Fibroblast of upper back skin (primary cell): Measurements from ENCODE around the gene INHA.

Experiments
- DNase-seq: peaks from one replicate; pipeline ENCODE4 v3.0.0-alpha.2; 2013

Gene INHA

DNA sequence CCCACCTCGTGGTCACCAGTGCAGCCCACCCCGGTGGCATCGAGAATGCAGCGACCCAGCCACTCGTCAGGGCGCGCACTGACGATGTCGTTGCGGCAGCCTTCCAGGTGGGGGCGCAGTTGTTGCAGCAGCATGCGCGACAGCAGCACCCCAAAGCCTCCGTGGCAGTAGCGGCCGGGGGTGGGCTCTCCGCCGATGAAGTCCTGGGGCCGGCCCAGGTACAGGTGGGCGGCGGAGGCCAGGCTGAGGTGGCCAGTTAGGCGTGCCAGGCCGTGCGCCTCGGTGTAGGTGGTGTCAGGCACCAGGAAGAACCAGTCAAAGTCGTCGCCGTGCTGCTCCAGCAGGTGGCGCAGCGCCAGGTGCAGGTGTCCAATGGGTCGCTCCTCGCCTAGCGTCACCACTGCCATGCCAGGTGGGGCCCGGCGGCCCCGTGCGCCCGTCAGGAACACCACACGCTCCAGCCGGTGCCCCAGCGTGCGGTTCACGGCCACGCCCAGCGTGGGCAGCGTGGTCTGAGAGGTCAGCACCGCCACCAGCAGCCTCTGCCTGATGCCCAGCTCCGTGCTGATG, 30.4 kb upstream of the INHA start:
- peak; percentile 56 for DNase-seq

DNA sequence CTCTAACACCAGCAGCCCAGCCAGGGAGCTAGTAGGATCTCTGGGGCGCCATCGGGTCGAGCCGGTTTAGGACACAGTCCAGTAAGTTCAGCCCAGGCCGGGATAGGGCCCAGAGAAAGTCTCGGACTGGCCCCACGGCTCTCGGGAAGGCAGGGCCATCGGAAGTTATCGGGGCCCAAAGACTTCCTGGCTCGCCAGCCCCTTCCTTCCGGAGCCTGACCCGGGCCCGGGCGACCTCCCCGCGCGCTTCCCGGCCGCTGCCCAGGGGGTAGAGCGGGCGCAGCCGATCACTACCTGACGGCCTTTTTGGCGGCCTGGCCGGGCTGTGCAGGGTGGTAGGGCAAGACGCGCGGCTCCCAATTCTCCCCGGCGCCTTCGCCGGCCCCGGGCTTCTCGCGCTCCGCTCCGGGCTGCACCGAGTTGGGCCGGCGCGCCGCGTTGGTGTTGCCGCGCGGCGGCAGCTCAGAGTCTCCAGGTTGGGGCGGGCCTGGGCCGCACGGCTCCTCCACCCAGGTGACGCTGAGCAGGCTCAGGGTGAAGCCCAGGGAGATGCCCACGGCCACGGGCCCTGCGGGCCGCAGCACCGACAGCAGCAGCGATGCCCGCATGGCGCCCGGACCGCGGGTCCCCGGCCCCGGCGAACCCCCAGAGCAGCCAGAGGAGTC, 29.0 kb upstream of the INHA start:
- DNase-seq = no peak

DNA sequence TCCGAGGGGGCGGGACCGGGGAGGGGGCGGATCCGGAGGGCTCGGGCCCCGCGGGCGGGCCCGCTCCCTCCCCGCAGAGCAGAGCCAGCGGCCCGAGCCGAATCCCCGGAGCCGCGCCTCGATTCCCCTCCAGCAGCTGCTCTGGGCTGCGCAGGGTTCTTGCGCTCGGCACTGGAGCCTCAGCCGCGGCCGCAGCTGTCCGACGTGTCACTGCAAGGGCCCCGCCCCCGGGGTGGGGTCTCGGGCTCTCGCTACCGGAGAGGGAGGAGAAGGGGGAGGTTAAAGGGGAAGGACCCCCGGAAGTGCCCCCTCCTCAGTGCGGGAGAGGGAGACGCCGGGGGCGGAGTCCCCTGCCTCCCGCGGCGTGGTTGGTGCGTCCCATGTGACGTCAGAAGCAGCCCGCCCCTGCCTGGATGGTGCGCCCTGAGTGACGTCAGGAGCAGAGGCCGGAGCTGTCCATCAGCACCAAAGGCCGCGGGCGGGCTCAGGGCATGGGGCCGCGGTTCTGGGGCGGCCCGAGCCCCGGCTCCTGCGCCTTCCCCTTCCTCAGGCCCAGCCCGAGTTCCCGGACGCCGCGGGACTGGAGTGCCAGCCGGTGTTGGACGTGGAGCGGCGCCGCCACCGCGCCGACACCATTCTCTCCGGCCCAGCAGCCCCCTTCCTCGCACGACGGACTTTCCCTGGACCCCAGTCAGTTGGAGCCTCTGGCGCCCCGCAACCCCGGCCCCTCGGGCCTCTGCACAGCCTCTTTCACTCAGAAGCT, 28.3 kb upstream of the INHA start, which contains the start of the genes CHPF and TMEM198:
Gene CHPF (minus strand): TSS at position 214 of the 763 bp plus-strand sequence. CDS start 271 bp downstream, outside the sequence.
Gene TMEM198 (plus strand): TSS at position 433 of the 763 bp plus-strand sequence. CDS start 700 bp downstream, outside the sequence.
- peak; percentile 99 for DNase-seq

DNA sequence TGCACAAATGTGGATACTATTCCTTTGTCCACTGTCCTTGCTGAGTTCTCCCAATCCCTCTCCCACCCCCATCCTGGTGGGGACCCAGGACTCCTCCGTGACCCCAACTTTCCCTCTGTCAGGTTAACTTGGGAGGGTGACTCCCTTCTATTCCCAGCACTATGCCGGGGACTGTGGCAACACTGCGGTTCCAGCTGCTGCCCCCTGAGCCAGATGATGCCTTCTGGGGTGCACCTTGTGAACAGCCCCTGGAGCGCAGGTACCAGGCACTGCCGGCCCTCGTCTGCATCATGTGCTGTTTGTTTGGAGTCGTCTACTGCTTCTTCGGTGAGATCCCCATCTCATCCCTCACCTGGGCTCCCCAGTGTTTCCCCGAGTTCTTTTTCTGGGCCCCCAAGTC, 27.5 kb upstream of the INHA start:
- no peak for DNase-seq

DNA sequence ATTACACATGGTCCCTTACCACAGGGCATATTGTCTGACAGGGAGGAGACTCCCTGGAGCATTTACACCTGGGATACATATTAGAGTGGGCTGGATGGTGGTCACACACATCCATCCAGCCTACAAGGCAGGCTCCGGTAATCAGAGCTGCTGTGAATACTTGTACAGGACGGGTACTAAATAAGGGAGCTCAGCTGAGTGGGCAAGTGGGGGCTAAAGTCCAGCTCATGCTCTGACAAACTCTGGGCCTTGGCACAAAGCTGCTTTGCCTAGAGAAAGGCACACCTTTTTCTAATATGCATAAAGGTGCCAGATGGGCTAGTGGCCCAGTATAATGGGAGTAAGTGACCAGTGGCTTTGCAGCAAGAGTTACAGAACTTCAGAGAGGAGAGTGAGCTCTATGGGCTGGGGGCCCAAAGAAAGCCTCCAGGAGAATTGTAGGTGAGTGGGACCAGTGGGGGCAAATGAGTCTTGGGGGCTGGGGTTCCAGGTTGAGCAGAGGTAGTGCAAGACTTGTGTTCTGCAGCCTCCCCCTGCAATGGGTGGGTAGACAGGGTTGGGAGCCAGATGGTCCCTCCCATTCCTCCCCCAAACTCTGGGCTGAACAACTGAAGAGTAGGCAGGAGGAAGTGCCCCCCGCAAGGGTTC, 26.7 kb upstream of the INHA start:
- DNase-seq = no peak

DNA sequence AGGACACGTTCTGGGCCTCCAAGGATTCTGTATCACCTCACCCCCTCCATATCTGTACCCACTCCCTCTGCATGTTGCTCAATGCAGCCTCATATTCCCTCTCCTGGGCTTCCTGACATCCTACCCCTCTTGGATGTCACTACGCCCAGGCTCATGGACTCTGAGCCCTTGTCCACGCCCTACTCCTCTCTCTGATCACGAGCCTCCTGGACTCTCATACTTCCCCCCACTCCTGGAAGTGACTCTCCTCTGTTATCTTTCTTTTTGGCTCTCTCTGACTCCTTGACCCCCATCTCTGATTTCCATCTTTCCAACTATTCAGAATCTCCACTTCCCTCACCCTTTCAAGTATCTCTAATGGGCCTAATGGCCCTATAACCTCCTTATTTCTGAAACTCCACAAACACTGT, 26.2 kb upstream of the INHA start:
- DNase-seq = no peak

DNA sequence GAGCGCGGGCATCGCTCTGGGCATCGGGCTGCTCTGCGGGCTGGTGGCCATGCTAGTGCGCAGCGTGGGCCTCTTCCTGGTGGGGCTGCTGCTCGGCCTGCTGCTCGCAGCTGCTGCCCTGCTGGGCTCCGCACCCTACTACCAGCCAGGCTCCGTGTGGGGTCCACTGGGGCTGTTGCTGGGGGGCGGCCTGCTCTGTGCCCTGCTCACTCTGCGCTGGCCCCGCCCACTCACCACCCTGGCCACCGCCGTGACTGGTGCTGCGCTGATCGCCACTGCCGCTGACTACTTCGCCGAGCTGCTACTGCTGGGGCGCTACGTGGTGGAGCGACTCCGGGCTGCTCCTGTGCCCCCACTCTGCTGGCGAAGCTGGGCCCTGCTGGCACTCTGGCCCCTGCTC, 24.5 kb upstream of the INHA start:
- no peak for DNase-seq

DNA sequence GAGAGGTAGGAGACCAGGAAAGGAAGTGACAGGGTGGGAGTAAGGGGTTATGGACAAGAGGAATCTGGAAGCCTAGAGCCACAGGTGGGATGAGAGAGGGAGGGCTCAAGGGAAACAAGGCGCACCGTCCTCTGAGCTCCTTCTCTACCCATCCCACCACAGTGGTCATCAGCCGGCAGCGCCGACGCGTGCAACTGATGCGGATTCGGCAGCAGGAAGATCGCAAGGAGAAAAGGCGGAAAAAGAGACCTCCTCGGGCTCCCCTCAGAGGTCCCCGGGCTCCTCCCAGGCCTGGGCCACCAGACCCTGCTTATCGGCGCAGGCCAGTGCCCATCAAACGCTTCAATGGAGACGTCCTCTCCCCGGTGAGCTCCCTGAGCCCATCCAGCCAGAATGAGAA, 23.1 kb upstream of the INHA start:
- no peak for DNase-seq

DNA sequence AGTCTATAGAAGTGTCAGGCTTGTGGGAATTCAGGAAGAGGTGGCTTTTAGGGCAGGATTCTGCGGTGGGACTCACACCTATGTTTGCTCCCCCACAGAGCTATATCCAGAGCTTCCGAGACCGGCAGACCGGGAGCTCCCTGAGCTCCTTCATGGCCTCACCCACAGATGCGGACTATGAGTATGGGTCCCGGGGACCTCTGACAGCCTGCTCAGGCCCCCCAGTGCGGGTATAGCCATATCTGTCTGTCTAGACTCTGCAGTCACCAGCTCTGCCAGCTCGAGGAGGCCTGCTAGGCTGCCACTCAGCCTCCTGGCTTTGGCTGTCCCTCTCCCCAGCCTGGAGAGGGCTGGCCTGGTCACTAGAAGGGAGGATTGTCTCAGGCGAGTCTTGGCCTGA, 22.5 kb upstream of the INHA start:
- DNase-seq = no peak

DNA sequence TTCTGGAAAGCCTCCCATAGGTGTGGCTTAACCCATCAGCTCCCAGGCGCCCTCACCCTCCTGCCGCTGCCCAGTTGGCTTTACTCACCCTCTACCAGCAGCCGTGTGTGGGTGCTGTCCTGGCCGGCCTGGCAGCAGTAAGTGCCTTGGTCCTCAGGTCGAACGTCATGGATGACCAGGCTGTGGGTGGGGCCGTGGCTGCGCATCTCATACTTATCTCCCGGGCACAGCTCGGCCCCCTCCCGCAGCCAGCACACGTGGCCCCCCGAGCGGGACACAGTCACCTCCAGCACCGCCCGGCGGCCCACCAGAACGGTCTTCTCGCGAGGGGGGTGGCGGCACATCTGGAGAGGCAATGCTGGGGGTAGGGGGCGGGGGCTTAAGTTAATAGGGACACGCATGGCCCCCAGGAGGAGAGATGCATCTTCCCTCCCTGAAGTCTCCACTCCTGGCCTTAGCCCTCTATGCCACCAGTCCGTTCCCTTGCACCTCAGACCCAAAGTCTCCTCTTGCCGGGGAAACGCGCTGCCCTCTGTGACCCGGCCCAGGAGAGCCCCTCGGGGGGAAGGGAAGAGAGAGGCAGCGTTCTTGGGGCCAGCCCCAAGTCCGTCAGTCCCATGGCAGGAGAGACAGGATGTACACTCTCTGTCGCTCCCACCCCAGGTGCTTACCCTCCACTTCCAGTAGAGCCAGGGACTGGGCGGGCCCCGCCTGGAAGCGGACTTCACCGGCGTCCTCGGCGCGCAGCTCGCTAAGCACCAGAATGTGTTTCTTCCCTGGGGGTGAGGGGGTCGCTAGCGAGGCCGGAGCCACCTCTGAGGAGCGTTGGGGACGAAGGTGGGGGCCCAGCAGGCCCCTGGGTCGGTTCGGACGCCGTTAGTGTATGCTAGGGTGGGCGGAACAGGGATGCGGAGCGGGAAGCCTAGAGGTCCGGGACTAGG, 20.4 kb upstream of the INHA start:
- DNase-seq = peak; percentile 10

DNA sequence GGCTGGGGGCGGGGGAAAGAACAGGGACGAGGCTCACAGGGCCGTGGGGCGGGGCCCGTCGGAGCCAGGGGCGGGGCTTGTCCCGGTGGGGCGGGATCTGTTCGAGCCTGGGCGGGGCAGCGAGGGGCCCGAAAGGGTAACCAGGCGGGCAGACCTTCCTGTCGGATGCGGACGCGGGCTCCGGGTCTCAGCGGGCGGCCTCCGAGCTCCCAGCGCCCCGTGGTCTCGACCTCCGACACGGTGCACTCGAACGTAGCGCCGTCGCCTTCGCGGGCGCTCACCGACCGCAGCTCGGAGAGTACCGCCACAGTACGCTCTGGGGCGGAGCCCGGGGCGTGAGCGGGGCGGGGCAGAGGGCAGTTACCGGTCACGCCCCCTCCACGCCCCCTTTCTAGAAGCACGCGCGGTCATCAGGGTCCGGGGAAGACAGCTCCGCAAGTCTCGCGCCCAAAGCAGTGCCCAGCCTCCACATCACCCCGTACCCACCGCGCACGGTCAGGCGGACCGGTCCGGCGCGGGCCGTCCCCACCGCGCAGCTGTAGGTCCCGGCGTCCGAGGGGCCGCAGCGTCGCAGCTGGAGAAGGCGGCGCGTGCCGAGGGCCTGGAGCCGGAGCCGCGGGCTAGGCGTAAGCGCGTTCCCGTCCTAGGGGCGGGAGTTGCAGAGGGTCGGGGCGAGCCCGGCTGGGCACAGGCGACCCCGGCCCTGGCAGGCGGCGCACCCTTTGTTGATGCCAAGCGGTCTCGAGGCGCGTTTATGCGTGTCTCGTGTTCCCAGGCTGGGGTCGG, 19.5 kb upstream of the INHA start:
- DNase-seq = peak; percentile 76

DNA sequence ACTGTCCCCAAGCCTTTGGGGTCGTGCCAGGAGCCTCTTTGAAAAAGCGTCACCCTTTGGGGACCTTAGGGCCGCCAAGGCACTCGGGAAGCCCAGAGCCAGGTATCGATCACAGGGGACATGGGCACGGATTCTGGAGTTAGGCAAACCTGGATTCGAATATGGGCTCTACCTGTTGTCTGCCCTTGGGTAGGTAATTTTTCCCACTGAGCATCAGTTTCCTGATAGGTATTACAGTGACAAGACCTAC, 19.0 kb upstream of the INHA start:
- DNase-seq = no peak

DNA sequence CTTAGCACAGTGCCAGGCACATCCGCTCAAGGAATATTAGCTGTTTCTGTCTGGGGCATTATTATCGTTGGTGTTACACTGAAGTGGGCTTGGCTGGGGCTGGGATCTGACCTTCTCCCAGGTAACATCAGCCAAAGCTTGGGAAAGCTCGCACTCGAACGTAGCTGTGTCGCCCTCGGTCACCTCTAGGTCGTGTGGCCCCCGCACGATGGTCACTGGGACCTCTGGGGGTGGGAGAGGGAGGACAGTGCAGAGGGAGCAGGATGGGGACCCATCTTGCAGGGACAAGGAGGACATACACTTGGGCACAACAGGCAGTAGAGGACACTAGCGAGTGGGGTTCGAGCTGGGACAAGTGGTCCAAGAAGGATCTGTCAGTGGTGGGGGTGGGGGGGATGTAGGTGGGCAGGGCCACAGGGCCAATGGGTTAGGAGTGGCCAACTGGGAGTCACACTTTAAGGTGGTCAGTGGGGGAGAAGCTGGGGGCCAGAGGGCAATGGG, 18.6 kb upstream of the INHA start:
- DNase-seq = no peak

DNA sequence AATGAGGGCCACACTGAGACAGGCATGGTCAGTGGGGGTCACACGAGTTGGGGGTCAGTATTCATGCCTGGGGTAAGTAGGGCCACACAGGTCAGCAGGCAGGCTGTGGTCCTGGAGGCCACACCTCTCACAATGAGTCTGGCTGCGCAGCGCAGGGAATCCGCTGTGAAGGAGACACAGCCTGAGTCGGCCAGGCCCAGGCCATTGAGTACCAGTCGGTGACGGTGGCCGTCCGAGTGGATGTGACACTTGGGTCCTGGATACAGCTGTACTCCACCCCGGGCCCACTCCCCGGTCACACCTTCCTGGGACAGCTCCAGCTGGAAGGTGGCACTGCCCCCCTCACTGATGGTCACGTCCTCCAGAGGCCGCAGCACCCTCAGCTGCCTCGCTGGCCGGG, 17.8 kb upstream of the INHA start:
- no peak for DNase-seq

DNA sequence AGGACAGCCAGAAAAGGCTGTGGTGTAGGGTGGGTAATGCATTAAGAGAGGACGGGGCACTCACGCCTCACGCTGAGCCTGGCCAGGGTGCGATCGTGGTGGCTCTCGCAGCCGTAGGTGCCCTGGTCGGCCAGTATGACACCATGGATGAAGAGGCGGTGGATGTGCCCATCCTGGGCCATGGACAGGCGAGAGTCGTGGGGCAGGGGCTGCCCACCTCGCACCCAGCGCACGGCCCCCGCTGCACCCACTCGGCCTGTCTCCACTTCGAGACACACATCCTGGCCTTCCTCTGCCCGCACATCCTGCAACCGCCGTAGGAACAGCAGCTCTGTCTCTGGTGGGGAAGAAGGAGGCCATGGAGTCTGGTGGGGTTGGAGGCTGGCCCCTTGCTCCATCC, 16.2 kb upstream of the INHA start:
- no peak for DNase-seq

DNA sequence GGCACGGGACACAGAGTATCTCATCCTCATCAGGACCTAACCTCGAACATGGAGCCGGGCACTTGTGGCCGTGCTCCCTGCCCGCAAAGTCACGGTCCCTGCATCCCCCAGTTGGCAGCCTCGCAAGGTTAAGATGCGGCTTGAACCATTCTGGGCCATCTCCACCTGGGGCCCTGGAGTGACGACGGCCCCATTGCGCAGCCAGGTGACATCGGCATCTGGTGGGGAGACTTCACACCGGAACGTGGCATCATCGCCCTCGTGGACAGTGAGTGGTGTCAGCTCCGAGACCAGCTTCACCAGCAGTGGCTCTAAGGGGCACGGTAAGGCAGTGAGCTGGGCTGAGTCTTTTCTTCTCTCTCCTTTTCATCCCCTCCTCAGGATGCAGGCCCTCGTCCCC, 15.7 kb upstream of the INHA start:
- no peak for DNase-seq

DNA sequence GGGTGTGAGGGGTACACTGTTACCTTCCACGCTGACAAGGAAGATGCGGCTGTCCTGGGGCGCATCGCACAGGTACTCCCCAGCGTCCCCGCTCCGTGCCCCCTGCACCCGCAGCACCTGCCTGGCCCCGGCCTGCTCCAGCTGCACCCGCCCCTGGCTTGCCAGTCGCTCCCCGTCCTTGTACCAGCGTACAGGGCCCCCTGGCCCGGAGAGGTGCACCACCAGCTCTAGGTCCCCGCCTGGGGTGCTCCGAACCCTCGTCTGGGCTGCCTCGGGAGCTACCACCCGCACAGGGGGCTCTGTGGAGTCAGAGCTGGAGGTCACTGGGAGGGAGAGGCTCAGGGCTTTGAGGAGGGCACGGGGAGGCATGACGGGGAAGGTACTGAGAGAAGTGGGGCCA, 14.8 kb upstream of the INHA start:
- no peak for DNase-seq

DNA sequence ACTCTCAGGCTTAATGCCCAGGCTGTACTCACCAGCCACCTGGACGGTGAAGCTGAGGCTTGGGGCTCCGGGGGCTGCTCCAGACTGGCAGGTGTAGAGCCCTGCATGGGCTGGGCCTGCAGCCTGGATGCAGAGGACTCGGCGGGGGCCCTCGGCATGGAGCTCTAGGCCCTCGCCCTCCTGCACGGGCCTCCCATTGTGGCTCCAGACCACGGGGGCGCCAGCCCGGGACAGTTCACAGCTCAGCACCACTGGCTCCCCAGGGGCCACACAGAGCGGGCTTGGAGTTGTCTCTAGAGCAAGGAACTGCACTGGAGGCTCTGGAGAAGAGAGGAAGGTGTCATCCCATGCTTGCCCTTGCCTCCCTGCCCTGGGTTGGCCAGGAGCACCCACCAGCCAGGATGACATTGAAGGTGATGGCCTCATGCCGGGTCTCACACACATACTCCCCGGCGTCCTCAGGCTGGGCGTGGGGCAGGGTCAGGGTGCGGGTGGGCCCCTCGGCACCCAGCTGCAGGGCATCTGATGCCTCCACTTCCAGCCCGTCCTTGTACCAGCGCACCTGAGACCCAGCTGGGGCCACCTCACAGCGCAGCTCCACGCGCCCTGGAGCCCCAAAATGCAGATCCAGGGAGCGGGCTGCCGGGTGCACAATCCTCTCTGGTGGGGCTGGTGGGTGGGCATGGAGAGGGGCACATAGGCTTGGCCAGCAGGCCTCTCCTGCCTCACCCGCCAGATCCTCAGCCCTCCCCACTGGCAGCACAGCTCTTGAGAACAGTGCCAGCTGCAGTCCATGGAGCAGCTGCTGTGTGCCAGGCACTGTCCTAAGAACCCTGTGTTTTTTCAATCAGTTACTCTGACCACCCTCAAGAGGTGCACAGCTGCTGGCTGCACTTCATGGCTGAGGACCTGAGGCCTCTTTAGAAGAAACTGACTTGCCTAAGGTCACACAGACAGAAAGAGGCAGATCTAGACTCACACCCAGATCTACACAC, 14.0 kb upstream of the INHA start:
- DNase-seq = no peak

DNA sequence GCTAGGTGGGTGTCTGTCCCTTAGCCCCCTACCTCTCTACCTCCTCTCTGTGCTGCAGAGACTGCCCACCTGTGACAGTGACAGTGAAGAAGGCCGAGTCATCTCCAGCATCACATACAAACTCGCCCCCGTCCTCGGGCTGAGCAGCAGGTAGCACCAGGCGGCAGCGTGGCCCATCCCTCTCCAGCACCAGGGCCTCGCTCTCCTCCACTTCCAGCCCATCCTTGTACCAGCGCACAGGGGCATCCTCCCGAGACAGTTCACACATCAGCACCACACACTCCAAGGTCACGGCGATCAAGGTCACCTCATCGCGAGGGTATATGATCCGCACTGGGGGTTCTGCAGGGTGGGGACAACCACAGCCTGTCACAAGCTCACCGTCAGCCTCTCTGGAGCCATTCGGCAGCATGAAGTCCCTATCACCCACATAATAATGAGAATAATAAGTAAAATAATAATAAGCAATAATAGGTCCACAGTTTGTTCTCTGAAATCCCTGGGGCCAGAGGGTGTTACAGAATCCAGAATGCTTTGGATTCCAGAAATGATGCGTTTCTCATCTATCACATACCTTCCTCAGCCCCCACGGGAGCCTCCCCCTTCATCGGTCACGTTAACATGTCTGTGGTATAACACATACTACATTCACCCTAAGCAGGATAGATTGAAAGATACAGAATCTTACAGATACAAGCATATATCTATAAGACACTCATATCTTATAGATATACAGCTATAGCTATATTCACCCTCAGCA, 12.8 kb upstream of the INHA start:
- DNase-seq = peak; percentile 54
